GM18873 (cell line): ENCODE data around the gene DCANP1.

Experiments
- ATAC-seq: cut with Tn5 transposase; IDR thresholded peaks from one replicate; pipeline ENCODE4 v1.9.1; 2021; ENCODE audit warnings: mild to moderate bottlenecking, moderate library complexity, moderate number of reproducible peaks; ENCODE audit not compliant: unreplicated experiment, low FRiP score

The DCANP1 gene

GRCh38 chr5:135428586-135428985 lies 18.6 kb downstream of the DCANP1 start:
- no peak for ATAC-seq

GRCh38 chr5:135426102-135427082 lies 20.8 kb downstream of the DCANP1 start:
- no peak for ATAC-seq

GRCh38 chr5:135425641-135426040 lies 21.5 kb downstream of the DCANP1 start:
- no peak for ATAC-seq

- no peak for ATAC-seq
Observed at GRCh38 chr5:135423846-135424168, 23.3 kb downstream of the DCANP1 start.

GRCh38 chr5:135423146-135423845 lies 23.9 kb downstream of the DCANP1 start:
- no peak for ATAC-seq

- no peak for ATAC-seq
Observed at GRCh38 chr5:135422419-135422818, 24.7 kb downstream of the DCANP1 start.

- no peak for ATAC-seq
Observed at GRCh38 chr5:135417083-135417482, 30.1 kb downstream of the DCANP1 start.

GRCh38 chr5:135405082-135405481 lies 42.1 kb downstream of the DCANP1 start:
- no peak for ATAC-seq

- ATAC-seq = no peak
Observed at GRCh38 chr5:135402031-135402430, 45.1 kb downstream of the DCANP1 start.

- no peak for ATAC-seq
Observed at GRCh38 chr5:135400866-135401265, 46.3 kb downstream of the DCANP1 start.

GRCh38 chr5:135399794-135400542 lies 47.2 kb downstream of the DCANP1 start:
- ATAC-seq = no peak

GRCh38 chr5:135398855-135399793 lies 48.0 kb downstream of the DCANP1 start, which contains the start of gene MACROH2A1:
TSS of gene MACROH2A1 (minus strand) at chr5:135399231. CDS start at chr5:135389093, 10,138 bp downstream.
- peak; percentile 76 for ATAC-seq

GRCh38 chr5:135398160-135398854 lies 48.8 kb downstream of the DCANP1 start:
- ATAC-seq = no peak

GRCh38 chr5:135397084-135397483 lies 50.1 kb downstream of the DCANP1 start:
- ATAC-seq = no peak

GRCh38 chr5:135396459-135397055 lies 50.6 kb downstream of the DCANP1 start:
- ATAC-seq = no peak

GRCh38 chr5:135395866-135396265 lies 51.3 kb downstream of the DCANP1 start:
- no peak for ATAC-seq

GRCh38 chr5:135395451-135395850 lies 51.7 kb downstream of the DCANP1 start:
- no peak for ATAC-seq
